Calu3 (cell line): ENCODE measurements around the gene PABPC3. TPM values are rescaled to one million over a fixed set of nuclear protein-coding genes. Genes with fewer than 3 reads are reported as not detected.
A peak's percentile ranks its signal among the peaks of the same experiment; 100 is the strongest.

Experiments used
- BruUV-seq: library from RNA; stranded (reverse); fragments of 400-500 nt; replicated peaks from 2 replicates; lab custom pipeline; 2021; lab: Mats Ljungman, UMichigan
- CTCF ChIA-PET: fragments of 300-600 bp; sonication (Branson Sonifier 250); formaldehyde crosslinking; loops from one replicate; lab custom pipeline; 2022; ENCODE audit warnings: antibody characterized with exemption; lab: Charles Lee
- DNase-seq: peaks from one replicate; pipeline ENCODE4 v3.0.0; 2022
- H3K27ac Mint-ChIP-seq: one replicate; pipeline ENCODE4 v1.8.0; 2022; ENCODE audit warnings: mixed read lengths; ENCODE audit not compliant: unreplicated experiment
- H3K27me3 Mint-ChIP-seq: one replicate; pipeline ENCODE4 v1.8.0; 2022; ENCODE audit warnings: mixed read lengths; ENCODE audit not compliant: unreplicated experiment
- H3K36me3 Mint-ChIP-seq: one replicate; pipeline ENCODE4 v1.8.0; 2022; ENCODE audit warnings: mild to moderate bottlenecking, moderate library complexity, mixed read lengths; ENCODE audit not compliant: insufficient read depth, unreplicated experiment
- H3K4me1 Mint-ChIP-seq: one replicate; pipeline ENCODE4 v1.8.0; 2022; ENCODE audit warnings: mild to moderate bottlenecking, low read depth, mixed read lengths; ENCODE audit not compliant: unreplicated experiment
- H3K4me3 Mint-ChIP-seq: one replicate; pipeline ENCODE4 v1.8.0; 2022; ENCODE audit warnings: mild to moderate bottlenecking, low read depth, moderate library complexity, mixed read lengths; ENCODE audit not compliant: unreplicated experiment
- H3K9me3 Mint-ChIP-seq: one replicate; pipeline ENCODE4 v1.8.0; 2022; ENCODE audit warnings: low read depth, mixed read lengths; ENCODE audit not compliant: unreplicated experiment
- intact Hi-C: fragments of 100-400 bp; cut with micrococcal nuclease; formaldehyde crosslinking; loops from one replicate; pipeline ENCODE4 v1.10.0; 2022; ENCODE audit not compliant: unreplicated experiment
- total RNA-seq: library from RNA; stranded (reverse); gene quantifications from 2 replicates; pipeline ENCODE4 v1.2.3, GENCODE V29; 2022
- TF ChIP-seq, protein P1 (sequence below): fragments of 200-600 bp; IDR thresholded peaks from one replicate; pipeline ENCODE4 v1.8.0; 2022; ENCODE audit warnings: antibody characterized with exemption; ENCODE audit not compliant: unreplicated experiment

Gene PABPC3
- total RNA-seq, 1 experiment from 2014 or later = 0.28 TPM

DNA sequence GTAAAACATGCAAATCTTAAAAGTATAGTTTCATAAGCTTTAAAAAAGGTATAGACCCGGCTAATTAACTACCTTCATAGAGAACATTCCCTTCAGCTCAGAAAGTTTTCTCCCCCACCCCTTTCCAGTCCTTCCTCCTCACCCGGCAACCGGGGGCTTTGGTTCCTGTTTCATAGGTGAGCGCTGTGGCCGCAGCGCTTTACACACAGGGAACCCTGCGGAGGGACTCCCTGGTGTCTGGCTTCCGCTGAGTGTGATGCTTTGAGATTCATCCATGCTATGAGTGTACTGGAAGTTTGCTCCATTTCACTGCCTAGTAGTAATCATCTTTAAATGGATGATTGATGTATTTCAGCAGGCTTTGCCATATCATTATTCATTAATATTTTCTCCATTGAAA lies 26.0 kb upstream of the PABPC3 start:
- no peak for DNase-seq
- TF ChIP-seq, protein P1, sequence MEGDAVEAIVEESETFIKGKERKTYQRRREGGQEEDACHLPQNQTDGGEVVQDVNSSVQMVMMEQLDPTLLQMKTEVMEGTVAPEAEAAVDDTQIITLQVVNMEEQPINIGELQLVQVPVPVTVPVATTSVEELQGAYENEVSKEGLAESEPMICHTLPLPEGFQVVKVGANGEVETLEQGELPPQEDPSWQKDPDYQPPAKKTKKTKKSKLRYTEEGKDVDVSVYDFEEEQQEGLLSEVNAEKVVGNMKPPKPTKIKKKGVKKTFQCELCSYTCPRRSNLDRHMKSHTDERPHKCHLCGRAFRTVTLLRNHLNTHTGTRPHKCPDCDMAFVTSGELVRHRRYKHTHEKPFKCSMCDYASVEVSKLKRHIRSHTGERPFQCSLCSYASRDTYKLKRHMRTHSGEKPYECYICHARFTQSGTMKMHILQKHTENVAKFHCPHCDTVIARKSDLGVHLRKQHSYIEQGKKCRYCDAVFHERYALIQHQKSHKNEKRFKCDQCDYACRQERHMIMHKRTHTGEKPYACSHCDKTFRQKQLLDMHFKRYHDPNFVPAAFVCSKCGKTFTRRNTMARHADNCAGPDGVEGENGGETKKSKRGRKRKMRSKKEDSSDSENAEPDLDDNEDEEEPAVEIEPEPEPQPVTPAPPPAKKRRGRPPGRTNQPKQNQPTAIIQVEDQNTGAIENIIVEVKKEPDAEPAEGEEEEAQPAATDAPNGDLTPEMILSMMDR = no peak
- Mint-ChIP-seq H3K9me3 (no peaks in the 10 kb centered on the region), H3K4me1 (no peaks in the 10 kb centered on the region), H3K27ac (no peak overlapping the region), H3K4me3 (no peak overlapping the region), H3K27me3 (peaks cover 29% of the 10 kb centered on the region), H3K36me3 (no peaks in the 10 kb centered on the region)
- no TSS peak for BruUV-seq
- intact Hi-C loops = no loop called here
- CTCF ChIA-PET = no interaction called here

DNA sequence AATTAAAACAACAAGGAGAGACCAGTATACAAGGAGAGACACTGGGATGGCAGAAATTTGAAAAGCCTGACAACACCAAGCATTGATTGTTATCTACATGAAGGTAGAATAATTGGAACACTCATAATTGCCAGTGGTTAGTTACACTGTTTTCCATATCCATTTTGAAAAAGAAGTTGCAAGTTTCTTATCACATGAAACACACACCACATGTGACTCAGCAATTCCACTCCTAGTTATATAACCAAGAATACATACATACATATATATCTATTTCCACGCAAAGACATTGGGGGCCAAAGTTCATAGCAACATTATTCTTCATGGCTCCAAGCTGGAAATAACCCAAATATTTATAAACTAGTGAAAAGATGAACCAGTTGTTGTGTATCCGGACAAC lies 15.2 kb upstream of the PABPC3 start:
- no peak for DNase-seq
- Mint-ChIP-seq H3K36me3 (no peaks in the 10 kb centered on the region), H3K27me3 (peaks cover 17% of the 10 kb centered on the region), H3K27ac (no peak overlapping the region), H3K4me3 (no peak overlapping the region), H3K9me3 (no peaks in the 10 kb centered on the region), H3K4me1 (no peaks in the 10 kb centered on the region)
- TF ChIP-seq, protein P1 = no peak
- CTCF ChIA-PET = no interaction called here
- no TSS peak for BruUV-seq
- intact Hi-C loops = no loop called here

DNA sequence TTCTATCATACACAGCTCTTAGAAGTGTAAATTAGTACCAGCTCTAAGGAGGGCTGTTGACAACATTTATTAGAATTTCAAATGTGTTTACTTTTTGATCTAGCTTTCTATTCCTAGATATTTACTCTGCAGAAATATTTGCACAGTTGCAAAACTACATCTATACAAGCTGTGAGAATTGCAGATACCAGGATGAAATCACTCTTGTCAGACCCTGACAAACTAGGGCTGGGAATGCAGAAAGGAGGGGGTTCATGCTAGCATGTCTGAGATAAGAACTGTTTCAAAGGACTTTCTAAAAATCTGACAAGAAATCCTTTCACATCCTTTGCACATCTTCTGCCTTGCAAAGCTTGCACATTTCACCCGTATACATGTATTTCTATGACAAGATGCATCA lies 11.8 kb upstream of the PABPC3 start:
- TF ChIP-seq, protein P1 = no peak
- DNase-seq = no peak
- Mint-ChIP-seq H3K4me1 (no peaks in the 10 kb centered on the region), H3K36me3 (no peaks in the 10 kb centered on the region), H3K27ac (no peak overlapping the region), H3K27me3 (peaks cover 31% of the 10 kb centered on the region), H3K9me3 (no peaks in the 10 kb centered on the region), H3K4me3 (no peak overlapping the region)
- CTCF ChIA-PET = no interaction called here
- BruUV-seq = no TSS peak
- intact Hi-C loops = no loop called here

DNA sequence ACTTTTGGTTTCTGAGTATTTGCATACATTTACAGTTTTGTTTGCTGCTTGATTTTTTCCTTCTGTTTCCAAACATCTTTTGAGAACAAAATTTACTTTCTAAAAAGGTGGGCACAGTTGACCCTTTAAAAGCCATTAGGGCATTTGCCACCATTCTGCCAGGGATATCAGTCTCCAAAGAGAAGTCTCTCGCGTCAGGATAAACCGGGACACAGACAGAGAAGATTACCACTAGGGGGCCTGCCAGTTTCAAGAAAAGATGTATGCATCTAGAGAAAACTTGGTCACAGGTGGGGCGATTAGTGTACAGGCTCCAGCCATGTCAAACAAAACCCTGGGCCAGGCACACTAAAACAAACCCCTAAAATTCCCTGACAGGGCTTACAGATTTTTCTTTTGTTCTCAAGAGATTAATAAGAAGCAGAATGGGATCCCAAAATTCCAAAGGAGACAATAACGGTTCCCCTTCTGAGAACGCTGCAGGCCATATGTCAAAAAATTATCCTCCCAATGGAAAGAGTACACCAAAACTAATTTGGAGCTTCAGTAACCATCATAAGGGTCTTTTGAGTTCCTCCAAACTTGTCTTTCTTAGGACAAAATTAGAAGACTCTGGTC lies 10.7 kb upstream of the PABPC3 start:
- Mint-ChIP-seq H3K4me1 (no peaks in the 10 kb centered on the region), H3K27me3 (peaks cover 41% of the 10 kb centered on the region), H3K27ac (no peak overlapping the region), H3K36me3 (no peaks in the 10 kb centered on the region), H3K9me3 (no peaks in the 10 kb centered on the region), H3K4me3 (no peak overlapping the region)
- intact Hi-C loops = no loop called here
- BruUV-seq = no TSS peak
- TF ChIP-seq, protein P1 = peak; percentile 36
- CTCF ChIA-PET = no interaction called here
- DNase-seq = peak; percentile 46
